ENCODE data around the gene PGM2L1. TPM values are rescaled to one million over a fixed set of nuclear protein-coding genes. Genes with fewer than 3 reads are reported as not detected.

The PGM2L1 gene
- total and polyA plus RNA-seq, 4 donors: 0.33 to 8.2 (median 1.2) TPM

- no peaks in the 10 kb centered on the region for H3K27me3 ChIP-seq (ENCODE audit: control insufficient read depth in 4 of 4, insufficient read depth in 4 of 4, low read length in 3 of 4)
- no peak overlapping the region for H3K27ac ChIP-seq (ENCODE audit: low read depth in 1 of 2, low read length in 2 of 2)
- no peaks in the 10 kb centered on the region for H3K9me3 ChIP-seq (ENCODE audit: control insufficient read depth in 4 of 4, low read length in 3 of 4)
- TF ChIP-seq NR2F2 (IDR thresholded peaks at IDR 0.05): no peak
- no peak for TF ChIP-seq REST (IDR thresholded peaks at IDR 0.05)
- no peak for TF ChIP-seq JUND (IDR thresholded peaks at IDR 0.05)
- TF ChIP-seq FOXA2 (IDR thresholded peaks at IDR 0.05): no peak
- no peak for TF ChIP-seq MAX (IDR thresholded peaks at IDR 0.05)
- TF ChIP-seq FOXA1 (IDR thresholded peaks at IDR 0.05): no peak
- TF ChIP-seq YY1 (IDR thresholded peaks at IDR 0.05): no peak
- no peak for TF ChIP-seq TAF1 (conservative IDR thresholded peaks at IDR 0.05)
- TF ChIP-seq CTCF (IDR thresholded peaks at IDR 0.05; ENCODE audit: low read depth, low read length, missing input control): no peak
- no peak for TF ChIP-seq RXRA (IDR thresholded peaks at IDR 0.05)
- TF ChIP-seq SP1 (IDR thresholded peaks at IDR 0.05): no peak
- no peak for TF ChIP-seq HNF4A (conservative IDR thresholded peaks at IDR 0.05)
- TF ChIP-seq RAD21 (IDR thresholded peaks at IDR 0.05): no peak
- no peak for TF ChIP-seq HNF4G (IDR thresholded peaks at IDR 0.05)
- H3K4me1 ChIP-seq (ENCODE audit: control insufficient read depth in 4 of 4, insufficient read depth in 4 of 4, low read length in 3 of 4): no peaks in the 10 kb centered on the region
- no peak overlapping the region for H3K4me3 ChIP-seq (ENCODE audit: low read depth in 1 of 3, low read length in 3 of 3)
- H3K36me3 ChIP-seq (ENCODE audit: control insufficient read depth in 4 of 4, insufficient read depth in 3 of 4, low read depth in 1 of 4, low read length in 3 of 4): no peaks in the 10 kb centered on the region
- no peak overlapping the region for H3K9ac ChIP-seq (ENCODE audit: low read depth in 1 of 2, low read length in 2 of 2)
- 94% methylated on average over 4 of the region's 4 CpGs for WGBS
- no peak for DNase-seq (ENCODE audit: low spot score)
Observed at GRCh38 chr11:74427384-74427886, 29.2 kb upstream of the PGM2L1 start.

- no peak overlapping the region for H3K4me3 ChIP-seq (ENCODE audit: low read depth in 1 of 3, low read length in 3 of 3)
- no peak for DNase-seq (ENCODE audit: low spot score)
- H3K27ac ChIP-seq (ENCODE audit: low read depth in 1 of 2, low read length in 2 of 2): no peak overlapping the region
- H3K36me3 ChIP-seq (ENCODE audit: control insufficient read depth in 4 of 4, insufficient read depth in 3 of 4, low read depth in 1 of 4, low read length in 3 of 4): no peaks in the 10 kb centered on the region
- TF ChIP-seq HNF4A (conservative IDR thresholded peaks at IDR 0.05): no peak
- no peak for TF ChIP-seq EGR1 (IDR thresholded peaks at IDR 0.05; ENCODE audit: low read depth in 2 of 2)
- TF ChIP-seq TAF1 (conservative IDR thresholded peaks at IDR 0.05): no peak
- no peak for TF ChIP-seq YY1 (IDR thresholded peaks at IDR 0.05)
- TF ChIP-seq FOXA1 (IDR thresholded peaks at IDR 0.05): no peak
- TF ChIP-seq MAX (IDR thresholded peaks at IDR 0.05): no peak
- H3K27me3 ChIP-seq (ENCODE audit: control insufficient read depth in 4 of 4, insufficient read depth in 4 of 4, low read length in 3 of 4): no peaks in the 10 kb centered on the region
- H3K9me3 ChIP-seq (ENCODE audit: control insufficient read depth in 4 of 4, low read length in 3 of 4): no peaks in the 10 kb centered on the region
- no peak overlapping the region for H3K9ac ChIP-seq (ENCODE audit: low read depth in 1 of 2, low read length in 2 of 2)
- no peaks in the 10 kb centered on the region for H3K4me1 ChIP-seq (ENCODE audit: control insufficient read depth in 4 of 4, insufficient read depth in 4 of 4, low read length in 3 of 4)
Observed at GRCh38 chr11:74425100-74425499, 26.9 kb upstream of the PGM2L1 start.

Measured in liver (tissue), 9 donors.